HEK293 (cell line): ENCODE measurements around the gene LAMB2.

ENCODE experiments used
- CTCF ChIA-PET: fragments of 350-600 bp; formaldehyde crosslinking; extraction: SDS; loops from one replicate; lab custom pipeline; 2021; ENCODE audit warnings: antibody characterized with exemption; lab: Yijun Ruan, JAX
- POLR2A ChIA-PET: fragments of 300-600 bp; formaldehyde crosslinking; extraction: SDS; loops from one replicate; lab custom pipeline; 2020; ENCODE audit warnings: antibody characterized with exemption, inconsistent platforms; lab: Yijun Ruan, JAX
- H3K27ac ChIP-seq: fragments of 200-500 bp; sonication (Bioruptor generic); 2 replicates; pipeline ENCODE4 v1.5.1; 2014; ENCODE audit warnings: low read depth, low read length, control low read depth, inconsistent platforms; ENCODE audit errors: extremely low read depth
- H3K36me3 ChIP-seq, 2 experiments: fragments of 200-500 bp in 1 of 2; sonication (Bioruptor generic) in 1 of 2; 1 replicate in 1 of 2; 2 replicates in 1 of 2; pipeline ENCODE4 v1.5.1; 2014 to 2017; ENCODE audit warnings: inconsistent platforms in 2 of 2, low read length in 2 of 2; ENCODE audit not compliant: control insufficient read depth in 2 of 2, insufficient read depth in 1 of 2
- H3K4me1 ChIP-seq: fragments of 200-500 bp; sonication (Bioruptor generic); 2 replicates; pipeline ENCODE4 v1.5.1; 2014; ENCODE audit warnings: mild to moderate bottlenecking, low read length, inconsistent platforms; ENCODE audit not compliant: control insufficient read depth, insufficient read depth
- H3K4me3 ChIP-seq: 2 replicates; pipeline ENCODE4 v1.5.1; 2011; ENCODE audit warnings: low read depth, mild to moderate bottlenecking, control low read depth, low read length, moderate library complexity
- H3K9me3 ChIP-seq: fragments of 200-500 bp; sonication (Bioruptor generic); 2 replicates; pipeline ENCODE4 v1.5.1; 2014; ENCODE audit warnings: low read depth, low read length, inconsistent platforms; ENCODE audit not compliant: control insufficient read depth, insufficient read depth
- ELK4 ChIP-seq: IDR thresholded peaks from 2 replicates; pipeline ENCODE4 v1.6.1; 2011; ENCODE audit warnings: mild to moderate bottlenecking, low read depth, low read length, borderline replicate concordance
- GLI4 ChIP-seq: fragments of 450-650 bp; formaldehyde crosslinking; IDR thresholded peaks from 2 replicates; pipeline ENCODE4 v1.5.1; 2016; ENCODE audit warnings: missing biosample characterization, missing genetic modification characterization
- GLIS2 ChIP-seq: fragments of 450-650 bp; formaldehyde crosslinking; IDR thresholded peaks from 2 replicates; pipeline ENCODE4 v1.5.1; 2016; ENCODE audit warnings: missing biosample characterization, missing genetic modification characterization
- PRDM2 ChIP-seq: fragments of 450-650 bp; formaldehyde crosslinking; IDR thresholded peaks from 2 replicates; pipeline ENCODE4 v1.5.1; 2016; ENCODE audit warnings: missing biosample characterization, missing genetic modification characterization, borderline replicate concordance
- SCRT1 ChIP-seq: fragments of 450-650 bp; formaldehyde crosslinking; IDR thresholded peaks from 2 replicates; pipeline ENCODE4 v1.5.1; 2016; ENCODE audit warnings: missing biosample characterization, missing genetic modification characterization, borderline replicate concordance
- SETDB1 ChIP-seq: IDR thresholded peaks from one replicate; pipeline ENCODE4 v1.6.1; 2017; ENCODE audit warnings: mild to moderate bottlenecking, low read length, moderate library complexity, mixed read lengths; ENCODE audit not compliant: insufficient read length
- WT1 ChIP-seq: fragments of 450-650 bp; formaldehyde crosslinking; IDR thresholded peaks from 2 replicates; pipeline ENCODE4 v1.5.1; 2016; ENCODE audit warnings: missing biosample characterization, missing genetic modification characterization
- ZBTB10 ChIP-seq: fragments of 450-650 bp; formaldehyde crosslinking; IDR thresholded peaks from 2 replicates; pipeline ENCODE4 v1.5.1; 2016; ENCODE audit warnings: missing biosample characterization, missing genetic modification characterization
- ZNF114 ChIP-seq: fragments of 450-650 bp; formaldehyde crosslinking; IDR thresholded peaks from 2 replicates; pipeline ENCODE4 v1.5.0; 2017; ENCODE audit warnings: missing biosample characterization, missing genetic modification characterization
- ZNF169 ChIP-seq: fragments of 450-650 bp; formaldehyde crosslinking; IDR thresholded peaks from 2 replicates; pipeline ENCODE4 v1.5.1; 2016; ENCODE audit warnings: missing biosample characterization, missing genetic modification characterization
- ZNF184 ChIP-seq: fragments of 450-650 bp; IDR thresholded peaks from 2 replicates; pipeline ENCODE4 v1.5.1; 2018; ENCODE audit warnings: missing biosample characterization, mild to moderate bottlenecking, missing genetic modification characterization
- ZNF202 ChIP-seq: fragments of 450-650 bp; formaldehyde crosslinking; IDR thresholded peaks from 2 replicates; pipeline ENCODE4 v1.5.1; 2016; ENCODE audit warnings: missing biosample characterization, missing genetic modification characterization, borderline replicate concordance
- ZNF292 ChIP-seq: fragments of 450-650 bp; formaldehyde crosslinking; IDR thresholded peaks from 2 replicates; pipeline ENCODE4 v1.5.1; 2016; ENCODE audit warnings: low read depth, missing biosample characterization, missing genetic modification characterization, borderline replicate concordance
- ZNF624 ChIP-seq: fragments of 450-650 bp; formaldehyde crosslinking; IDR thresholded peaks from 2 replicates; pipeline ENCODE4 v1.5.1; 2017; ENCODE audit warnings: missing biosample characterization, missing genetic modification characterization
- ZNF791 ChIP-seq: fragments of 450-650 bp; formaldehyde crosslinking; IDR thresholded peaks from 2 replicates; pipeline ENCODE4 v1.5.1; 2016; ENCODE audit warnings: missing biosample characterization, missing genetic modification characterization
- ZSCAN16 ChIP-seq: fragments of 450-650 bp; formaldehyde crosslinking; IDR thresholded peaks from 2 replicates; pipeline ENCODE4 v1.5.1; 2016; ENCODE audit warnings: missing biosample characterization, missing genetic modification characterization
- ZSCAN30 ChIP-seq: fragments of 450-650 bp; IDR thresholded peaks from 2 replicates; pipeline ENCODE4 v1.5.1; 2018; ENCODE audit warnings: missing biosample characterization, mild to moderate bottlenecking, missing genetic modification characterization, moderate library complexity

LAMB2 gene

DNA sequence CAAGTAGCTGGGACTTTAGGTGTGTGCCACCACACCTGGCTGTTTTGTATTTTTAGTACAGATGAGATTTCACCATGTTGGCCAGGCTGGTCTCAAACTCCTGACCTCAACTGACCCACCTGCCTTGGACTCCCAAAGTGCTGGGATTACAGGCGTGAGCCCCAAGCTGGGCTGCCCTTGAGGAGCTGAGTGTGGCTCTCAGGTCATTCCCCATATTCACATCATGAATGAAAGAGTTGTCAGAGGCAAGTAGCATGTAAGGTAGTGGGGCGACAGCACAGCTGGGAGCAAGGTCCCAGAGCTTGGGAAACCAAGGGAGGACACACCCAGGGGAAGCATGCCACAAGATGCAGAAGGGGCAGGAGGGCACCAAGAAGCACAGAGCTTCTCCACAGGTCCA is 28.3 kb upstream of the LAMB2 start:
- Histone ChIP-seq H3K9me3 (no peaks in the 10 kb centered on the region), H3K27ac (no peak overlapping the region), H3K4me1 (no peaks in the 10 kb centered on the region), H3K4me3 (no peak overlapping the region), H3K36me3 (peaks cover 0 to 41% of the 10 kb centered on the region in 2 experiments; a peak in 2 of 3 replicates)
- TF ChIP-seq ZNF169 (tag by site-specific recombination) (no peak), ZNF292 (tag by site-specific recombination) (no peak), ZSCAN30 (tag by site-specific recombination) (no peak), GLIS2 (no peak), ZBTB10 (tag by site-specific recombination) (no peak), GLI4 (no peak)
- ChIA-PET POLR2A (interaction anchor here (1.4 kb wide), 1 partner anchor 10 kb away, joined by 5 read pairs; the partner anchor contains the start of gene KLHDC8B), CTCF (interaction anchor here (0.6 to 2.0 kb wide), 2 partner anchors 10 to 165 kb away, joined by 4 to 5 read pairs; partner anchors contain the start of gene KLHDC8B)

DNA sequence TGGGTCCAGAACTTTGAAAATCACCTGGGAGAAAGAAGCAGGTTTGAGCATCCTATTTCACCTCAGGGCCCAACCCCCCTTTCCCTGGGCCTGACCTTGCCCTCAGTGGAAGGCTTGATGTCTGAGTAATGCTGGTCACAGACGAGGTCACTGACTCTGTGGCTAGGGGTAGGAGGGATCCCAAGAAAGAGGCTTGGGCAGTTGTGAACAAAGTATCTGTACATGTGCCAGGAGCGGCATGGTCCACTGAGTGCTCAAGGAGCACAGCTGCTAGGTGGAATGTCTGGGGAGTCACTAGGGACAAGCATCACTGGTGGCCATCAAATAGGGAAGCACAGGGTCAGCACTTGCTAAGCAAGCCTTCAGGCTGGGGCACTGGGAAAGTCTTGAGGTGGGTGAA is 25.9 kb upstream of the LAMB2 start:
- ChIA-PET POLR2A (interaction anchor here (0.5 to 2.5 kb wide), 2 partner anchors 26 to 171 kb away, joined by 3 to 9 read pairs; partner anchors contain the start of gene LAMB2), CTCF (interaction anchor here (1.0 kb wide), 1 partner anchor 11 kb away, joined by 3 read pairs; no protein-coding TSS in a partner anchor)
- Histone ChIP-seq H3K27ac (no peak overlapping the region), H3K4me1 (no peaks in the 10 kb centered on the region), H3K36me3 (peaks cover 0 to 27% of the 10 kb centered on the region in 2 experiments; a peak in 1 of 3 replicates), H3K9me3 (no peaks in the 10 kb centered on the region), H3K4me3 (no peak overlapping the region)
- TF ChIP-seq ELK4 (no peak), ZNF202 (tag by site-specific recombination) (no peak), ZNF114 (tag by site-specific recombination) (no peak), ZNF184 (tag by site-specific recombination) (no peak), SETDB1 (no peak), ZNF791 (no peak), WT1 (tag by site-specific recombination) (no peak), SCRT1 (tag by site-specific recombination) (no peak), ZSCAN16 (tag by site-specific recombination) (no peak), ZNF624 (tag by site-specific recombination) (no peak), PRDM2 (tag by site-specific recombination) (no peak)
